ENCODE results near the gene GBP4. TPM values are rescaled to one million over a fixed set of nuclear protein-coding genes. Genes with fewer than 3 reads are reported as not detected.

The GBP4 gene
- total RNA-seq, 4 donors from 2014 or later = 3.1 to 5.6 (median 4.5) TPM

DNA sequence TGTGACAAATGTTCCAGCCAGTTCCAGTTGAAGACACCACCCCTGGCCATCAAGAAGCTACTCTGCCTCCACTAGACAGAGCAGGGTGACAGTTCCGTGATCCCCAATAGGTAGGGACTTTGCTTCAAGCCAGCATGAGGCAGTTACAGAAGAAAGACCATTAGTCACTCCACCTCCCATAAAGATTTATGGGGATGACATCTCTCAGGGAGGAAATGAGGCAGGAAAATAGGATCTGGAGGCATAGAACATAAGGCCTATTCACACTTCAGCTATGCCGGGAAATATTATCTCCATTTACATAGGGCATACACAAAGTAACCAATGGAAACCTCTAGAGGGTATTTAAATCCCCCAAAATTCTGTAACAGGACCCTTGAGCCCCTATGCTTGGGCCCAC, 19.4 kb downstream of the GBP4 start:
- WGBS, 2 donors (ENCODE audit: low coverage in 1 of 2) = 96% methylated on average over 2 of the region's 2 CpGs; no CpG with 5 or more reads in 1 of the 2 donors
- ATAC-seq = no peak
- no peaks in the 10 kb centered on the region for H3K27me3 ChIP-seq
- TF ChIP-seq POLR2AphosphoS5 (IDR thresholded peaks at IDR 0.05) (no peak), EP300 (IDR thresholded peaks at IDR 0.05) (no peak), POLR2A (IDR thresholded peaks at IDR 0.05) (no peak), CTCF (IDR thresholded peaks at IDR 0.05) (no peak)
- H3K27ac ChIP-seq = no peak overlapping the region
- H3K4me3 ChIP-seq = no peak overlapping the region
- peaks cover 0 to 6% (median 0%) of the 10 kb centered on the region in 3 donors for H3K9me3 ChIP-seq
- H3K36me3 ChIP-seq = peaks cover 0 to 16% of the 10 kb centered on the region in 2 donors
- H3K4me1 ChIP-seq = no peaks in the 10 kb centered on the region

DNA sequence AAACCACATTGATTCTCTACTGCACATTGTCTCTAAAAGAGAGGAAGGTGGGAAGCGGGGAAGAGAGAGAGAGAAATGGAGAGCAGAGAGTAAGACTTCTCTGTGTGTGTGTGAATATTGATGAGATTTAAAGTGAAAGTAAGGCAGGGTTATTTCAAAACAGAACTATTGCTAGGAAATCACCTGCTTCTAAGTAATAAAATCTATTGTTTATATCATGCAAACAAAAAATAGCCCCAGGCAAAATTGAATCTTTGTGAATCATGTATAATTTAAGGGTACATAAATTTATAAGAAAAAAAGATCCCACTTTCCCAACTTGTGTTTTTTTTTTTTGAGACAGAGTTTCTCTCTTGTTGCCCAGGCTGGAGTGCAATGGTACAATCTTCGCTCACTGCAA, 21.8 kb downstream of the GBP4 start:
- WGBS, 2 donors (ENCODE audit: low coverage in 1 of 2) = 97 to 100% methylated on average over 1 to 2 of the region's 2 CpGs
- Histone ChIP-seq H3K36me3 (no peaks in the 10 kb centered on the region), H3K9me3 (no peaks in the 10 kb centered on the region), H3K4me1 (no peaks in the 10 kb centered on the region), H3K27me3 (no peaks in the 10 kb centered on the region), H3K27ac (no peak overlapping the region), H3K4me3 (no peak overlapping the region)
- no peak for ATAC-seq
- TF ChIP-seq CTCF (IDR thresholded peaks at IDR 0.05) (no peak), POLR2A (IDR thresholded peaks at IDR 0.05) (no peak), EP300 (IDR thresholded peaks at IDR 0.05) (no peak), POLR2AphosphoS5 (IDR thresholded peaks at IDR 0.05) (no peak)

DNA sequence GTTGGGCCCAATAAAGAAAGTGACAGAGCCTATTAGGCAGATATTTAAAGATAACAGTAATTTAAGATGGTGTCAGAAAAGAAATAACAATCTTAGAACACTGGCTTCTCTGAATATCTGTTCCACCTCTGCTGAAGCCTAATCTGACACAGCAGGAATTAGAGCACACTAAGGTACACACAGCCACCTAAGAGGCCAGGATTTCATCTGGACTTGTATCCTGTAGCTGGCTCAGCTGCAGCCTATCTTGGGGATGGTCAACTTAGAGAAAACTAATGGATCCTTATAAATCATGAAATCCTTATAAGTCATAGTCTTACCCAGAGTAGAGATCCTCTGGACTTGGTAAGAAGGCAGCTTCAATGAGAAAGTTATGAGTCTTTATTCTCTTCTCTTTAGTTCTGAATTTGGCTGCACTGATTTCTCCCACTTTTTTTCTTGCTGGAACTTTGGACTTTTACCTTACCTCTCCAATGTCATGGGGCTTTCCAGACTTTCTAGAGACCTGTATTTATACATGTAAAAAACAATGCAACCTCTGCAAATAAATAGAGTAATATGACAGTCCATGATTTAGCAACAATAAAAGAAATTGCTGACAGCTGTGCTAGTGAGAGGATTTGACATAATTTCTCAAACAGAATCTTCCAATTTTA, 23.0 kb downstream of the GBP4 start, which contains the start of gene GBP7:
GBP7 (minus strand) TSS at position 403 of the 656 bp plus-strand sequence. CDS start 4,068 bp downstream, outside the sequence.
- ATAC-seq = no peak
- Histone ChIP-seq H3K27ac (no peak within 1 kb of the TSS), H3K4me3 (no peak within 1 kb of the TSS), H3K36me3 (no peaks in the 10 kb centered on the region), H3K9me3 (no peaks in the 10 kb centered on the region), H3K27me3 (no peaks in the 10 kb centered on the region), H3K4me1 (no peaks in the 10 kb centered on the region)
- TF ChIP-seq CTCF (IDR thresholded peaks at IDR 0.05) = no peak
- TF ChIP-seq POLR2AphosphoS5 (IDR thresholded peaks at IDR 0.05) = no peak
- no peak for TF ChIP-seq EP300 (IDR thresholded peaks at IDR 0.05)
- no peak for TF ChIP-seq POLR2A (IDR thresholded peaks at IDR 0.05)

- Histone ChIP-seq H3K36me3 (no peaks in the 10 kb centered on the region), H3K4me1 (no peaks in the 10 kb centered on the region), H3K27me3 (no peaks in the 10 kb centered on the region), H3K9me3 (no peaks in the 10 kb centered on the region), H3K27ac (no peak overlapping the region), H3K4me3 (no peak overlapping the region)
- no peak for ATAC-seq
- 75 to 81% methylated on average over 2 to 3 of the region's 3 CpGs for WGBS, 2 donors (ENCODE audit: low coverage in 1 of 2)
- TF ChIP-seq POLR2A (IDR thresholded peaks at IDR 0.05) (no peak), EP300 (IDR thresholded peaks at IDR 0.05) (no peak), POLR2AphosphoS5 (IDR thresholded peaks at IDR 0.05) (no peak), CTCF (IDR thresholded peaks at IDR 0.05) (no peak)
Observed at GRCh38 chr1:89174491-89174890, 24.3 kb downstream of the GBP4 start.

DNA sequence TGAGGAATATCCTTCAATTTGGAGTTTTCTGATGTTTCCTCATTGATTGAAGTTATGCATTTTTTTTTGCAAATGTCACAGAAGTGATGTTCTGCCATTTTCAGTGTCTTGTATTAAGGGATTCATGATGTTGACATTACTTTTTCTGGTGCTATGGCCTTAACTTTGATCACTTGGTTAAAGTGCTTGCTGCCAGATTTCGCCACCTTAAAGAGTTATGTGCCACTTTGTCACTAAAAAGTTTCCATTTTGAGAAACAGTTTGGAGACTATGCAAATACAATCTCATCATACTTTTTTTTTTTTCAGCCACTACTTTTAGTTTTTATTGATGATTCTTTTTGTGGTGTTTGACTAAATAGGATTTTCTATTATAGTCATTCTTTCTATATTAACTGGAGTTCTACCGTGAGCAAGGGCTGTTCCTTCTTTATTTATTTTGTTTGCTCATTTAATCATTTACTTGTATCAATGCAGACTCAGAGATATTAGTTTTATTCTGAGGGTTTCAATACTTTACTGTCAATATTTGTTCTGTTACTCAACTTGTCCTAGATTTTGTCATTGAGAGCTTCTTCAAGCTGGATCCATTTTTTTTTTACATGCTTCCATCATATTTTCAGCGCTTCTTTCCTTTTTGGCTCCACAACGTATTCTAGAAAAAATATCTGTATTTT, 26.1 kb downstream of the GBP4 start:
- no peaks in the 10 kb centered on the region for H3K4me1 ChIP-seq
- no peaks in the 10 kb centered on the region for H3K36me3 ChIP-seq
- H3K27me3 ChIP-seq = no peaks in the 10 kb centered on the region
- no peaks in the 10 kb centered on the region for H3K9me3 ChIP-seq
- 88 to 92% methylated on average over 2 to 4 of the region's 4 CpGs for WGBS, 2 donors (ENCODE audit: low coverage in 1 of 2)
- no peak overlapping the region for H3K4me3 ChIP-seq
- no peak overlapping the region for H3K27ac ChIP-seq
- TF ChIP-seq POLR2A (IDR thresholded peaks at IDR 0.05) (no peak), EP300 (IDR thresholded peaks at IDR 0.05) (no peak), CTCF (IDR thresholded peaks at IDR 0.05) (no peak), POLR2AphosphoS5 (IDR thresholded peaks at IDR 0.05) (no peak)
- ATAC-seq = no peak

Data from gastroesophageal sphincter (tissue), 4 donors.